GM10266 (cell line): ENCODE data around the gene MPST.
A peak's percentile ranks its signal among the peaks of the same experiment; 100 is the strongest.

Experiments used
- DNase-seq: peaks from one replicate; pipeline ENCODE4 v3.0.0; 2012; ENCODE audit errors: extremely low spot score
- CTCF ChIP-seq: IDR thresholded peaks from 2 replicates; pipeline ENCODE4 v1.5.1; 2012; ENCODE audit warnings: mild to moderate bottlenecking, low read depth; ENCODE audit not compliant: control insufficient read depth, insufficient read depth; ENCODE audit errors: missing control alignments

The MPST gene

DNA sequence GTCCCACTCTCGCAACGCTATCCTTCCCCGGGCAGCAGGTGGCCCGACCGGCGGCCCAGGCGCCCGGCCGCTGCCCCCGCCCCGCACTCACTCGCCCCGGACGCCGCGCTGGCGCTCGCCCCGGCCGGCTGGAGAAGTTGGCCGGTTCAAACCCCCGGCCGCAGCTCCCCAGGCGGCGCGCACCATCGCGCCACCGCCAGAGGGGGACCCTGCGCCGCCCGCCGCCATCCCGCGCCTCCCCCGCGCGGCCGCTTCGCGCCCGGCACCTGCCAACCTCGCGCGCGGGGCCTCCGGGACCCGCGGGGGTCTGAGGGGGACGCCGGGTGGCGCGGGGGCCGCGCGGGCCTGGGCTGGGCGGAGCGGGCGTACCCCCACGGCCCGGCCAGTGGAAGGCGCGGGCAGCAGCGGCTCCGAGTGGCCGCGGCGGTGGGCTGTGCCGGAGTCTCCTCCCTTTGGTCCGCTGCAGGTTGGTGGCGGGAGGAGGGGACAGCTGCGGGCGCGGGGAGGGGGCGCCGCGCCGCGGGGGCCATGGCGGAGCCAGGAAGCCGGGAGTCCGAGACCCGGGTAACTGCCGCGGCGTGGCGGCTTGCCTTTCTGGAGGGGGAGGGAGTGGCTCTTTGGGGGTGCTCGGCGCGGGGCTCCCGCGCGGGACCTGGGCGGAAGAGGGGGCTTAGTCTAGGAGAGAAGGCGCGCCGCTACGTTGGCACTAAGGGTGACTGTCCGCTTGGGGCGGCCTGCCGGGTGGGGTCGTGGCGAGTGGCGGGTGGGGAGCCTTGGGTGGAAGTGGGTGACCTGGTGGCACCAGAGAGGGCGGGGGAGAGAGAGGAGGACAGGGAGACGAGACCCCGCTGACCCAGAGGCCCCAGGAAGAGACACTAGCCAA lies at the start of gene MPST, which contains the start of gene TST:
TSS of gene MPST (plus strand) at position 434 of the 883 bp plus-strand sequence. CDS start at position 529, 95 bp downstream.
TSS of gene TST (minus strand) at position 139 of the 883 bp plus-strand sequence. CDS start 715 bp downstream, outside the sequence.
- DNase-seq = peak; percentile 93
- TF ChIP-seq CTCF = no peak

- DNase-seq = no peak
- TF ChIP-seq CTCF = no peak
Observed at GRCh38 chr22:36971341-36972125, 48.0 kb upstream of the MPST start.

DNA sequence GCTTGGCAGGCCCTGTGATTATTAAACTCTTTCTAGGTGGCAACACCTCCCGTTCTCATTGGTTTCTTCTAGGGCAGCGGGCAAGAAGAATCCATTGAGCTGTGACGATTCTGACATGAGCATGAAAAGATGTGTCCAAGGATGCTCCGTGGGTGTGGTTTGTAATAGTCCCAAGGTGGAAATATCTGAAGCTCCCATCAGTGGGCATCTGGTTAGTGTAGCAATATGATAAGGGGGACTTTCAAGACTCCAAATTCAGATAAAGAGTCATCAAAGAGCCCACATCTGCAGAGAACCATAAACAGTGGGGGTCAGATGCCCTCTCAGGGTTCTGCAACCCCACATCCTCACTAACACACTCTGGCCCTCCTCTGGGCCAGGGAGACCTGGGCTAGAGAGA lies 42.9 kb upstream of the MPST start:
- no peak for DNase-seq
- no peak for TF ChIP-seq CTCF

DNA sequence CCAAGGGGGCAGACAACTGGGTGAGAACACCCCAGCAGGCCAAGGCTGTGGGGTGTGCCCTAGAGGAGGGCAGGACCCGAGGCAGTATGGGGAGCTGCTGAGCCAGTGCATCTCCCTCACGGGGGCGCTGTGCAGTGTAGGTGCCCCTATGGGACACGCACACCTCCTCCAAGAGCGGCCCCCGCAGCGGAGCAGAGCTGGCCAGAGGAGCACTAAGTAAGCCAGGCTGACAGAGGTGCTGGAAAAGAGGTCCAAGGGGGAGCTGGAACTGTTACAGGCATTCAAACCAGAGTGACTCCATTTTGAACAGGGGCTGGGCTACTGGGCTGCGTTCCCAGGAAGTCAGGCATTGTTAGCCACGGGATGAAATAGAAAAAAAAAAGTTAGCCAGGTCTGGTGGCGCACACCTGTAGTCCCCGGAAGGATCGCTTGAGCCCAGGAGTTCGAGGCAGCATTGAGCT lies 42.1 kb upstream of the MPST start:
- peak; percentile 66 for TF ChIP-seq CTCF

GRCh38 chr22:36977947-36978660 lies 41.4 kb upstream of the MPST start:
- TF ChIP-seq CTCF = peak; percentile 96

More for the DNA sequence above, 42.1 kb upstream of the MPST start:
- peak; percentile 76 for DNase-seq

GRCh38 chr22:36979016-36979910 lies 40.3 kb upstream of the MPST start:
- no peak for TF ChIP-seq CTCF
- DNase-seq = no peak

More at GRCh38 chr22:36977947-36978660, 41.4 kb upstream of the MPST start:
- peak; percentile 90 for DNase-seq
